Measurements from ENCODE around the gene AJUBA. TPM values are rescaled to one million over a fixed set of nuclear protein-coding genes. Genes with fewer than 3 reads are reported as not detected.
"Not testable (repeated sequence)": the region's sequence is repeated elsewhere in the genome, so short reads cannot be mapped to it uniquely, and the experiment has no call there.

AJUBA gene
- total RNA-seq, 1 donor from 2014 or later: 7.2 TPM

DNA sequence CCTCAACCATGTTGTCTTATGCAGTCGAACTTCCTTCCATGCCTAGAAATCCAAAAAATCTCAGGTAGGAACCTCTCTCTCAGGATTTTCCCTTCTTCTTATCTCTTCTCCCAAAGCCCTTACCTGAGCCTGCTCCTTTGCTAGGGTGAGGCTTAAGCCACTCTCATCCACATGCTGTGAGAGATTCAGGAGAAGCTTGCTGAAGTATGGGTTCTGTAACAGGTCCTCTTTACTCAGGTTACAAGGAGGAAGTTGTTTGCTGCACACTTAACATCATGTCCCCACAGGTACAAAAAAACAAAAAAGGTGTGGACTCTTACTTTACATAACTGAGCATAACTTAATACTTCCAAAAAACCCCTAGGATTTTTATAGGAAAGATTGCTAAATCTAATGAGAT lies 29.9 kb downstream of the AJUBA start:
- DNase-seq: no peak
- intact Hi-C loops (cut with micrococcal nuclease): no loop called here
- no peaks in the 10 kb centered on the region for H3K9me3 ChIP-seq (replicated peaks)
- H3K36me3 ChIP-seq: peaks cover 71% of the 10 kb centered on the region
- TF ChIP-seq, protein P1, sequence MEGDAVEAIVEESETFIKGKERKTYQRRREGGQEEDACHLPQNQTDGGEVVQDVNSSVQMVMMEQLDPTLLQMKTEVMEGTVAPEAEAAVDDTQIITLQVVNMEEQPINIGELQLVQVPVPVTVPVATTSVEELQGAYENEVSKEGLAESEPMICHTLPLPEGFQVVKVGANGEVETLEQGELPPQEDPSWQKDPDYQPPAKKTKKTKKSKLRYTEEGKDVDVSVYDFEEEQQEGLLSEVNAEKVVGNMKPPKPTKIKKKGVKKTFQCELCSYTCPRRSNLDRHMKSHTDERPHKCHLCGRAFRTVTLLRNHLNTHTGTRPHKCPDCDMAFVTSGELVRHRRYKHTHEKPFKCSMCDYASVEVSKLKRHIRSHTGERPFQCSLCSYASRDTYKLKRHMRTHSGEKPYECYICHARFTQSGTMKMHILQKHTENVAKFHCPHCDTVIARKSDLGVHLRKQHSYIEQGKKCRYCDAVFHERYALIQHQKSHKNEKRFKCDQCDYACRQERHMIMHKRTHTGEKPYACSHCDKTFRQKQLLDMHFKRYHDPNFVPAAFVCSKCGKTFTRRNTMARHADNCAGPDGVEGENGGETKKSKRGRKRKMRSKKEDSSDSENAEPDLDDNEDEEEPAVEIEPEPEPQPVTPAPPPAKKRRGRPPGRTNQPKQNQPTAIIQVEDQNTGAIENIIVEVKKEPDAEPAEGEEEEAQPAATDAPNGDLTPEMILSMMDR (IDR thresholded peaks at IDR 0.05; ENCODE audit: borderline replicate concordance): no peak
- H3K4me1 ChIP-seq: peaks cover 22% of the 10 kb centered on the region
- no peak overlapping the region for H3K4me3 ChIP-seq
- H3K27me3 ChIP-seq (ENCODE audit: low read depth): no peaks in the 10 kb centered on the region
- no peak overlapping the region for H3K27ac ChIP-seq (replicated peaks)

DNA sequence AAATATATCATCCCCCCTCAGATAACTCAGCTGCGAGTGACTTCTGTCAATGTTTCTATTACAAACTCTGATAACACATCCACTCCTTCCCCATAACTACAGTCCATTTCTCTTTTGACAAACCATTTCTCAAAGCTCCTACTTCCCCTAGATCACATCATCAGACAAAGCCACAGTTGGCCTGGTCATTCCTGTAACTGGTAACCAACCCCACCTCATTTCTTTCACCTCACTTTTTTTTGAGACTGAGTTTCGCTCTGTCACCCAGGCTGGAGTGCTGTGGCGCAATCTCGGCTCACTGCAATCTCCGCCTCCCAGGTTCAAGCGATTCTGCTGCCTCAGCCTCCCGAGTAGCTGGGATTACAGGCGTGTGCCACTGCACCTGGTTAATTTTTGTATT lies 30.6 kb downstream of the AJUBA start:
- Histone ChIP-seq H3K36me3 (peaks cover 77% of the 10 kb centered on the region), H3K4me1 (peaks cover 18% of the 10 kb centered on the region)
- H3K27ac ChIP-seq (replicated peaks); H3K9me3 ChIP-seq (replicated peaks); H3K4me3 ChIP-seq; intact Hi-C loops (cut with micrococcal nuclease); DNase-seq; H3K27me3 ChIP-seq (ENCODE audit: low read depth): not testable (repeated sequence)

DNA sequence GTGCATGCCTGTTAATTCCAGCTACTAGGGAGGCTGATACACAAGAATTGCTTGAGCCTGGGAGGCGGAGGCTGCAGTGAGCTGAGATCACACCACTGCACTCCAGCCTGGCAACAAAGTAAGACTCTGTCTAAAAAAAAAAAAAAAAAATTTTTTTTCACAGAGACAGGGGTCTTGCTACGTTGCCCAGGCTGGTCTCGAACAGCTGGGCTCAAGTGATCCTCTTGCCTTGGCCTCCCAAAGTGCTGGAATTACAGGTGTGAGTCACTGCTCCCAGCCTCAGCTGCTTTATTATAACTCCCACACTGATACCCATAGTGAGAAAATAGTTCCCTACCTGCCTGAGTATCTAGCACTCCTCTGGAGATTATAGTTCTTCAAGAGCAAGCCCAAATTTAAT lies 36.7 kb downstream of the AJUBA start:
- TF ChIP-seq, protein P1 (IDR thresholded peaks at IDR 0.05; ENCODE audit: borderline replicate concordance): no peak
- Histone ChIP-seq H3K9me3 (replicated peaks) (no peaks in the 10 kb centered on the region), H3K36me3 (peaks cover 65% of the 10 kb centered on the region), H3K4me3 (no peak overlapping the region), H3K27ac (replicated peaks) (no peak overlapping the region), H3K4me1 (no peaks in the 10 kb centered on the region), H3K27me3 (ENCODE audit: low read depth) (no peaks in the 10 kb centered on the region)
- intact Hi-C loops (cut with micrococcal nuclease): no loop called here
- no peak for DNase-seq

DNA sequence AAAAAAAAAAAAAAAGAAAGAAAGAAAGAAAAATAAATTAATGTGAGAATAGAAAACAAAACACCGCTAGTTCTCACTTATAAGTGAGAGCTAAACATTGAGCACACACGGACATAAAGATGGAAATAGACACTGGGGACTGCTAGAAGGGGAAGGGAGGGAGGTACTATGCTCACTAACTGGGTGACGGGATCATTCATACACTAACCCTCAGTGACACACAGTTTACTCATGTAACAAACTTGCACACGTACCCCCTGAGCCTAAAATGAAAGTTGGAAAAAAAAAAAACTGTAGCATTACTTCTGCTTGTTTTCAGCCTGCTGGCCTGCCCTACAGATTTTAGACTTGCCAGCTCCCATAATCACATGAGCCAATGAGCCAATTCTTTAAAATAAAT lies 42.7 kb downstream of the AJUBA start:
- intact Hi-C loops (cut with micrococcal nuclease): no loop called here
- H3K36me3 ChIP-seq: peaks cover 14% of the 10 kb centered on the region
- H3K9me3 ChIP-seq (replicated peaks): no peaks in the 10 kb centered on the region
- DNase-seq: no peak
- no peaks in the 10 kb centered on the region for H3K27me3 ChIP-seq (ENCODE audit: low read depth)
- H3K4me1 ChIP-seq: no peaks in the 10 kb centered on the region
- H3K4me3 ChIP-seq: no peak overlapping the region
- TF ChIP-seq, protein P1 (IDR thresholded peaks at IDR 0.05; ENCODE audit: borderline replicate concordance): no peak
- no peak overlapping the region for H3K27ac ChIP-seq (replicated peaks)

DNA sequence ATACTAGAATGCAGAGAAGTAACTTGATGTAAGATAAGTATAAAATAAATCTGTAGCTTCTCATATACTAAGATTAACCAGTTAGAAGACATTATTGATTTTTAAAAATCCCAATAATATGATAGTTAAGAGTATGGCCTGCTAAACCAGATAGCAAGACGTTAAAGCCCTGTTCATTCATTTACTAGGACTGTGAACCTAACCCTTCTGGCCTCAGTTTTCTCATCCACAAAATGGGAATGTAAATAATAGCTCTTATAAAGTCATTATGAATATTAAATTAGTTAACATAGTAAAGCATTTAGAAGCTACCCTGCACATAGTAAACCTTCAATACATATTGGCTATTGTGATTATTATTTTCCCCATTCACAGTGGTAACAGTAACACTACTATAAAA lies 47.2 kb downstream of the AJUBA start:
- Histone ChIP-seq H3K4me1 (peaks cover 2% of the 10 kb centered on the region), H3K36me3 (peaks cover 3% of the 10 kb centered on the region), H3K4me3 (no peak overlapping the region), H3K27ac (replicated peaks) (no peak overlapping the region), H3K27me3 (ENCODE audit: low read depth) (no peaks in the 10 kb centered on the region), H3K9me3 (replicated peaks) (no peaks in the 10 kb centered on the region)
- TF ChIP-seq, protein P1 (IDR thresholded peaks at IDR 0.05; ENCODE audit: borderline replicate concordance): no peak
- intact Hi-C loops (cut with micrococcal nuclease): no loop called here
- DNase-seq: no peak

DNA sequence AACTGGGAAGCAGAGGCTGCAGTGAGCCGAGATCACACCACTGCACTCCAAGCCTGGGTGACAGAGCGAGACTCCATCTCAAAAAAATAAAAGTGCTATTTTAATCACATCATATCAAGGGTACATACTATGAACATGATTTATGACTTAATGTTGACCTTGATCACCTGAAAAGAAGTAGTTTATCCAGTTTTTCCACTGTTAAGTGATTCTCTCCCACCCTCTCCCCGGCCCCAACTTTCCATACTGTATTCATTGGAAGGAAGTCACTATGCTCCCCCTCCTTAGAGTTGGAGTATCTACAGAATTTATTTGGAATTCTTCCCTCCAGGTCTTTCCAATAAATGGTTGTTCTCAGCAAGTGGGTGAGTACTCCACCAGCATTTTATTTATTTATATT lies 50.2 kb downstream of the AJUBA start:
- Histone ChIP-seq H3K9me3 (replicated peaks) (no peaks in the 10 kb centered on the region), H3K4me1 (peaks cover 25% of the 10 kb centered on the region), H3K27me3 (ENCODE audit: low read depth) (no peaks in the 10 kb centered on the region), H3K27ac (replicated peaks) (no peak overlapping the region), H3K4me3 (no peak overlapping the region), H3K36me3 (peaks cover 3% of the 10 kb centered on the region)
- DNase-seq: no peak
- intact Hi-C loops (cut with micrococcal nuclease): no loop called here
- TF ChIP-seq, protein P1 (IDR thresholded peaks at IDR 0.05; ENCODE audit: borderline replicate concordance): no peak

Measured in left ventricle myocardium inferior (tissue), 1 donor.